NCI-H748 (cell line): ENCODE results near the gene SMYD2.

ENCODE experiments used
- DNase-seq: peaks from one replicate; lab custom pipeline; 2025; ENCODE audit not compliant: unreplicated experiment; lab: John Stamatoyannopoulos, UW

SMYD2 gene

GRCh38 chr1:214327514-214327913 lies 46.6 kb downstream of the SMYD2 start:
- DNase-seq, result no peak

- peak; percentile 77 for DNase-seq
These were observed 48.0 kb downstream of the SMYD2 start for GRCh38 chr1:214328770-214329469.

DNA sequence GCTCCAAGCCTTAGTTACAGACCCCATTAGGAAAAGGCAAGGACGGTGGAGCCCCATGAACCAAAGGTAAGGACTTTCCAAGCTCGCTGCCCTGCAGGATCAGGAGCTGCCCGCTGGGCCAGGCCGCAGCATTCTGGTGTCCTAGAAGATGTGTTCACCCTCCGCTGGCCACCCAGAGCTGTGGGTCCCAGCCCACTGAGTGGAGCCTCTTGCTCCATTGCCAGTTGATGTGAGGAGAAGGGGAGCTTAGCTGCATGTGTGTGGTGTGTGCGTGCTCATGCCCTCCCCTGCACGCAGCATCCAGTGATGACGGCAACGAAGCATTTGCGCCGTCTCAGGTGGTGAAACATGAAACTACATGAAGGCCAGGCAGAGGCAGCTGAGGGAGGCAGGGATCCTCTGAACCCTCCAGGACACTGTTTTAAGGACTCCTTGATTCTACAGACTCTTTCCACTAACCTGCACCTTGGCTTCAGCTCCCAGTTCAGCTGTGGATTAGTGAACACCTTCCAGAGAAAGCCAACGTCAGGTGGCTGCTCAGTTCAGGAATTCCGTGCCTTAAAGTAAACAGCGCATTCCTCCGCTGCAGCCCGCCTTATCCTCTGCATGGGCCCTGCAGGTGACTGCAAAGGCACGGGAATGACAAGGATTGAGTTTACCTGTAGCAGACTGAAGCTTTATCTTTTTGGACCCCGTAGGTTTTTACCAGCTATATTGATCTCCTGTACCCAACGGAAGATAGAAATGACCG lies 48.7 kb downstream of the SMYD2 start:
- DNase-seq, result no peak

DNA sequence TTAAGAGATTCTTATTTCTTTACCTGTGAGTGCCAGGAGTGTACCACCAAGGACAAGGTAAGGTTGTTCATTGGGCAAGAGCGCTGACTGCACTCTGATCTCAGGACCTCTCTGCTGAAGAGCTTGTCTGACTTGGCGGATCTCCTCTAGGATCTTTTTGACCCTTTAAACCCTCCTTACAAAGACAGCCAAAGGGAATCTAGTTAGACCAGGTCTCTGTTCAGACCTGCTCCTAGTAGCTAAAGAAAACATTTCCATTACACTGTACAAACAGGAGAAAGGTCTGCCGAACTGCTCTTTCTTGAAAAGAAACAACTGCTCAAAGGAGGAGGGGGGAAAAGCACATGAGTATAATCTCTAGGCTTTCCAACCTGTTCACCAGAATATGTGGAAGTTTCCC lies 49.3 kb downstream of the SMYD2 start:
- no peak for DNase-seq

DNA sequence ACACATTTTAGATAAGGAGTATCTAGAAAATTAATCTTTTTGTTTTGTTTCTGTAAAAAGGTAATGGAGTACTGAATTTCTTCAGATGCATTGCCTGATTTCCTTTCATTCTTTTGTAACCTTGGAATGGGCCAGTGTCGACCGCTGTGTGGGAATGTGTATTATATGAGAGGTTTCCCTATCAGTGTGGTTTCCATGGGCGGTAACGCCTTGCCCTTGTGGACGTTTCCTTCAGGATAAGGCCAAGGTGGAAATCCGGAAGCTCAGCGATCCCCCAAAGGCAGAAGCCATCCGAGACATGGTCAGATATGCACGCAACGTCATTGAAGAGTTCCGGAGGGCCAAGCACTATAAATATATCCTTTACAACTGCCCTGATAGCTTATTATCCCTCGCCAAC lies 49.8 kb downstream of the SMYD2 start:
- no peak for DNase-seq

GRCh38 chr1:214331180-214331579 lies 50.2 kb downstream of the SMYD2 start:
- DNase-seq, result no peak

- DNase-seq, result peak; percentile 33
These were observed 51.0 kb downstream of the SMYD2 start for GRCh38 chr1:214331827-214332423.

DNA sequence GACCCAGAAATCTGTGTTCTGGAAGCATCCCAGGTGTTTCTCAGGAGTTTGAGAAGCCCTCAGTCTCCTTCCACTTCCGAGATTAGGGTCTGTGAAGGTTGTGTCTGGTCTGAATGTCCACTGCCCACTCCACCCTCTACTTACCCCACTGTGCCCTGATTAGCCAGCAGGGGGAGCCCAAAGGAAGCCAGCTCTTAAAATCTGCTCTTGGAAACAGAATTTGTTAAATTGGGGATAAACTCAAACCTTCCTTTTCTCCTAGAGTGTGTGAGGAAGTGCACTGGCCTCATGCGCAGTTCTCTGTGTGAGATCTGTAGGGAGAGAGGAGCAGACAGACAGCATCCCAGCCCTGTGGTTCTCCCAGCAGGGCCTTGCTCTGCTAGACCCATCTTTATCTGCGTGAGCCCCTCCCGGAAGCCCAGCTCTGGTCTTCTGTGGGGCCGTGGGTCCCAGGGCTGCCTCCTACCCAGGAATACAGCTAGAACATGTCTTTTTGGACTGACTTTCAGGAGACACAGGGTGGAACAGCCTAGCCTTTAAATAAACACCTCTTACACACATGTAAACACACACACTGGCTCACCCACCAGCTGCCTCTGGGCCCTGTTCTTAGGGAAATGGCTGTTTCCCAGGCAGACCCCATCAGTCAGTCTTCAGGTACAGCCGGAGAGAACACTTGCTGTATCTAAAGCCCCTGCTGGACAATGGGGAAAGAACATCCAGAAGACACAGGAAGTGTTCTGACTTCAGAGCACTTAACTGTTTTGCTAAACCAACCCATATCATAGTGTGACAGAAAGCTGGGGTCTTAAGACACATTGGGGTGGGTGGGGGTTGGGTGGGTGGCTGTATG lies 52.2 kb downstream of the SMYD2 start:
- DNase-seq, result peak; percentile 22

- DNase-seq, result no peak
These were observed 54.6 kb downstream of the SMYD2 start for GRCh38 chr1:214335567-214335966.

DNA sequence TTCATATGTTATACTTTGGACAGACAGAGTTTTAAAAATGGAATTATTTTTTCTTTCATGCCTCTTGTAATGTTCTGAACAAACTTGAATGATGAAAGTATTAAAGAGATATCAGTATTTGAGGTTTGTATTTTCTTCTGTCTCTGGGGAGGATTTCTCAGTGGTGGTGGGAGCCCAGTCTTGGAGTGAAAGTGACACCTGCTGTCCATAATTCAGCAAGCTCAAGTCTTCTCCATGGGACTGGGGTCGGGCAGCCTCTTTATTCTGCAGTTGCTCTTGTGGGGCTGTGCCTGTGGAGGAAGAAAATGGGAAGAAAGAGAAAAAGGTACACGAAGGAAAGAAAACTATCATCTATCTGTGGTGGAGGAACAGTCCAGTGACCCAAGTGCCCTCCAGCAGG lies 56.1 kb downstream of the SMYD2 start:
- DNase-seq, result no peak

DNA sequence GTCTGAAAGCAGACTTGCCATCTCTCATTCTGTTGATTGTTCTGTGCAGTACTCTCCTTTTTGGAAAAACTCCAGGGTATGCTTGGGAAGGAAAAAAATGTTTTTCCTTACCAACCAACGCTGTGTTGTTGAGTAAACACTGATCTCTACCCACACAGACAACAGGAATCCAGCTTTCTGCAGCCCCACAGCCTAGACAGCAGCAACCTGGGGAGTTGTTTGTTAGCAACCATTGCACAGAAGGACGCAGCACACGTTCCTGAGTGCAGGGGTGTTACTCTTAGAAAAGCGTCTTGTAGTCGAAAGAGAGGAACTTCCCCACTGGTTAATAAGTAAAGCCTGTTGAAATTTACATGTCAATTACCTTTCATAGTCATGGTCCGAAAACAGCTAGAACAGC lies 56.6 kb downstream of the SMYD2 start:
- DNase-seq, result no peak

- no peak for DNase-seq
These were observed 57.3 kb downstream of the SMYD2 start for GRCh38 chr1:214338212-214338611.

GRCh38 chr1:214341459-214341858 lies 60.5 kb downstream of the SMYD2 start:
- DNase-seq, result no peak

- DNase-seq, result no peak
These were observed 61.0 kb downstream of the SMYD2 start for GRCh38 chr1:214341932-214342331.

DNA sequence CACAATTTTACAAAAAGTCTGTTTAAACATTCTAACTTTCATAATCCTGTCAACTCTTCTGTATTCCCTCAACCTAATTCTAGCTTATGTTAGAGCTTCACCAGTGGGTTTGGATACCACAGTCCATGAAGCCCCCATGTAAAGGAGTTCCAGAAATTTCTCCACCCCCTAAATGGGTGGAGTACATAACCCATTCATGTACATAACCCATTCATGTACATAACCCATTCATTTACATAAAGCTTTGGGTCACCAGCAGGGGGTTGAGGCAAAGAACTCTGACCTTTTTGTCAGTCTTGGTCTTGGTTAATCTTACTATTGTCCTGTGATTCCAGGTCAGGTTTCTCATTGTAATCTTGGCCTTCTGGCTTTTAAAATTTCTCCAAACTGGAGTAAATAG lies 61.6 kb downstream of the SMYD2 start:
- no peak for DNase-seq

DNA sequence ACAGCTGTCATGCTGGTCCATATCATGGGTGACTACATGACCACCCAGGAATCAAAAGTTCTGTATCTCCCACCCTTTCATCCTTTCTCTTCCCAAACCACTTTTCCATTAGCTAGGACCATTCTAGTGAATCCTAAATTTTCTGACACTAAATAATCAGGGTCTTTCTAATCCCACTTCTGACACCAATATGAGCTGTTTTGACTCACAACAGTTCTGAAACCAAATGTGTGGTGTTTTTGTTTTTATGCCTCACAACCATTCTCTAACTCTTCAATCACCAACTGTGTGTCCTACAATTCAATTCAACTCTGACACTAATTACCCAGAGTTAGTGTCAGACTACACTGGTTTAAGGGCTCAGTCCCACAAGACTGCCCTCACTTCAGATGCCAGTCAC lies 63.9 kb downstream of the SMYD2 start:
- DNase-seq, result no peak

GRCh38 chr1:214349008-214349407 lies 68.0 kb downstream of the SMYD2 start:
- DNase-seq, result no peak

- no peak for DNase-seq
These were observed 68.8 kb downstream of the SMYD2 start for GRCh38 chr1:214349781-214350180.

DNA sequence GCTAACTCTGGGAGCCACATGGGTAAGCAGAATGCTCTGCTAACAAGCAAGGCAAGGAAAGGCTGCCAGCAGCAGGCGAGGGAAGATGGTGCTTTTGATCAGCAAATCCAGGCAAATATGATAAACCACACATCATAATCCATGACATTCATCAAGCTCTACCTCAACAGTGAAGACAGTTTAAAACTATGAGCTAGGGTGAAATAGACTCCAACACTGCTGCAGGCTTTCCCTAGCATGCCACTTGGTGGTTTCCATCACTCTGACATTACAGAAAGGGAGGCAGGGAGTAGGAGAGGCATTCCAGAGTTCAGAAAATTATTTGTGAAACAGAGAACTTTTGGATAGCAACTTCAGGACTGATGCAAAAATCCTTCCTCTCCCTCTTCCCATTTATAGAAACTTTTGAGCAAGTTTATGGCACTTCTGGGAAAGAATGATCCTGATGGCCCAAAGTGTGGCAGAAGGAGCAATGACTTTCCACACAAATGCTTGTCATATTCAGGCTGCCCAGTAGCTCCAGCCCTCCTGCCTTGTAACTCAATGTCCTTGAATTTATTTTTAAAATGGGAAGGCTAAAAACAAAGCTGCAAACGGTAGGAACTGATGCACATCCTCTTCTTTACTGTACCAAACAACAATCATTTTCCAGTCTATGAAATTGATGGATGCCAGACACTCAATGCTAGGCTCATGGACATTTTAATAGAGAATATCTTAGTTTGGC lies 70.8 kb downstream of the SMYD2 start:
- DNase-seq, result no peak

- DNase-seq, result no peak
These were observed 71.9 kb downstream of the SMYD2 start for GRCh38 chr1:214352838-214353237.
